Mucosa of stomach (tissue), 1 donor: ENCODE measurements around the gene AATK.

Source experiments
- H3K27me3 ChIP-seq: one replicate; pipeline ENCODE4 v1.7.0; 2013; ENCODE audit warnings: mild to moderate bottlenecking, low read length; ENCODE audit not compliant: control insufficient read depth, insufficient read depth
- H3K36me3 ChIP-seq: one replicate; pipeline ENCODE4 v1.7.0; 2013; ENCODE audit warnings: low read length; ENCODE audit not compliant: control insufficient read depth, insufficient read depth
- H3K4me1 ChIP-seq: one replicate; pipeline ENCODE4 v1.7.0; 2013; ENCODE audit warnings: mild to moderate bottlenecking, low read length; ENCODE audit not compliant: control insufficient read depth, insufficient read depth
- H3K4me3 ChIP-seq: one replicate; pipeline ENCODE4 v1.7.0; 2013; ENCODE audit warnings: low read length
- H3K9ac ChIP-seq: one replicate; pipeline ENCODE4 v1.7.0; 2013; ENCODE audit warnings: mild to moderate bottlenecking, low read length, moderate library complexity
- H3K9me3 ChIP-seq: one replicate; pipeline ENCODE4 v1.7.0; 2013; ENCODE audit warnings: mild to moderate bottlenecking, low read length, moderate library complexity; ENCODE audit not compliant: control insufficient read depth
- donor health status: Pancreatic carcinoma.

The AATK gene

DNA sequence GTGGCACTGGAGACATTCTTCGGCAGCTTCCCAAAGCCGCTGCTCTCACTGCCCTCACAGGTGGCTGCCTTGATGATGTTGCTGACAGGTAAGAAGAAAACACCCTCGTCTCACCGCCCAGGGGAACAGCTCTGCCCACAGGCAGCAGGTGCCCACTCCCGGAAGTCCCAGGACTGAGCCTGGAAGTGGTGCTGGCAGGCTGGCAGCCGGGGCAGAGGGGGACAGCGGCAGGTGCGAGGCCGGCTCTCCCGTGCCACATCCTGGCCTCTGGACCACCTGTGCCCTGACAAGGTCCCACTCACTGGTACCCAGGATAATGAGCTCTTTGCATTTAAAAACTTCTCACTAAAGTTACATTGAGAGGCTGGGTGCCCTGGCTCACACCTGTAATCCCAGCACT, 36.3 kb upstream of the AATK start:
- H3K9ac ChIP-seq, result no peak overlapping the region
- H3K9me3 ChIP-seq, result no peaks in the 10 kb centered on the region
- H3K4me3 ChIP-seq, result no peak overlapping the region
- no peaks in the 10 kb centered on the region for H3K27me3 ChIP-seq
- H3K36me3 ChIP-seq, result no peaks in the 10 kb centered on the region
- peaks cover 9% of the 10 kb centered on the region for H3K4me1 ChIP-seq

GRCh38 chr17:81200695-81201580, 34.9 kb upstream of the AATK start:
- Histone ChIP-seq H3K9me3 (no peaks in the 10 kb centered on the region), H3K4me3 (no peak overlapping the region), H3K27me3 (no peaks in the 10 kb centered on the region), H3K36me3 (no peaks in the 10 kb centered on the region), H3K4me1 (peaks cover 9% of the 10 kb centered on the region), H3K9ac (no peak overlapping the region)

GRCh38 chr17:81200201-81200600, 34.2 kb upstream of the AATK start:
- Histone ChIP-seq H3K27me3 (no peaks in the 10 kb centered on the region), H3K9ac (no peak overlapping the region), H3K4me1 (peaks cover 9% of the 10 kb centered on the region), H3K4me3 (no peak overlapping the region), H3K36me3 (no peaks in the 10 kb centered on the region), H3K9me3 (no peaks in the 10 kb centered on the region)

- Histone ChIP-seq H3K9me3 (no peaks in the 10 kb centered on the region), H3K4me1 (peaks cover 9% of the 10 kb centered on the region), H3K36me3 (no peaks in the 10 kb centered on the region), H3K9ac (no peak overlapping the region), H3K4me3 (no peak overlapping the region), H3K27me3 (no peaks in the 10 kb centered on the region)
These were observed 33.4 kb upstream of the AATK start for GRCh38 chr17:81199482-81199830.

- no peaks in the 10 kb centered on the region for H3K9me3 ChIP-seq
- no peak overlapping the region for H3K9ac ChIP-seq
- no peaks in the 10 kb centered on the region for H3K27me3 ChIP-seq
- no peaks in the 10 kb centered on the region for H3K36me3 ChIP-seq
- H3K4me1 ChIP-seq, result peaks cover 9% of the 10 kb centered on the region
- H3K4me3 ChIP-seq, result no peak overlapping the region
These were observed 32.9 kb upstream of the AATK start for GRCh38 chr17:81198826-81199481.

- Histone ChIP-seq H3K4me1 (peaks cover 16% of the 10 kb centered on the region), H3K9me3 (no peaks in the 10 kb centered on the region), H3K4me3 (no peak overlapping the region), H3K9ac (no peak overlapping the region), H3K27me3 (no peaks in the 10 kb centered on the region), H3K36me3 (no peaks in the 10 kb centered on the region)
These were observed 31.9 kb upstream of the AATK start for GRCh38 chr17:81197831-81198490.

- H3K4me3 ChIP-seq, result no peak overlapping the region
- no peaks in the 10 kb centered on the region for H3K27me3 ChIP-seq
- H3K9me3 ChIP-seq, result no peaks in the 10 kb centered on the region
- no peaks in the 10 kb centered on the region for H3K36me3 ChIP-seq
- no peak overlapping the region for H3K9ac ChIP-seq
- peaks cover 16% of the 10 kb centered on the region for H3K4me1 ChIP-seq
These were observed 31.4 kb upstream of the AATK start for GRCh38 chr17:81197409-81197795.

GRCh38 chr17:81196505-81197408, 30.7 kb upstream of the AATK start:
- Histone ChIP-seq H3K4me1 (peaks cover 16% of the 10 kb centered on the region), H3K9me3 (no peaks in the 10 kb centered on the region), H3K36me3 (no peaks in the 10 kb centered on the region), H3K27me3 (no peaks in the 10 kb centered on the region), H3K4me3 (no peak overlapping the region), H3K9ac (no peak overlapping the region)

DNA sequence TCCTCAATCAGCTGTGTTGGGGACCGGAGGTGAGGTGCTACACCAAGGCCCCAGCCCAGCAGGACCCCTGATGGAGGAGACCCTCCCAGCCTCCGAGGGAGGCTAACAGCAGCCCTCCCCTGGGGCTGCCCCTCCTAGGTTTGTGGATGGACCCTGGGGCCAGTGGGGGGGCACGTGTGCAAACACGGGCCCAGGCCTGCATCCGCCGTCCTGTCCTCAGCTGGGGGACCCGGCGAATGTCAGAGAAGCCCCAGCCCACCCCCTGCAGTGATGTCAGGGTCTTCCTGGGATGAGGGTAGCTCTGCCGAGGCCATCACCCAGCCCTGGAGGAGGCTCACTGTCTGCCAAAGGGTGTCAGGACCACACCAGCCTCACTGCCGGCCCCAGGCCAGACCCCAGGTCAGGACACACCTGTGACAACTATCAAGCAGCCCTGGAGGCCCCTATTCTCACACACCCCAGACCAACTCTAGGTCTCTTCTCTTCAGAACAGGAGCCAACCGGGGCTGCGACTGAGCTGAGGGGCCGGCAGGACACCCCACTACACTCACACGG, 30.0 kb upstream of the AATK start:
- Histone ChIP-seq H3K9ac (no peak overlapping the region), H3K4me3 (no peak overlapping the region), H3K4me1 (peaks cover 13% of the 10 kb centered on the region), H3K9me3 (no peaks in the 10 kb centered on the region), H3K27me3 (no peaks in the 10 kb centered on the region), H3K36me3 (no peaks in the 10 kb centered on the region)

GRCh38 chr17:81194941-81195901, 29.2 kb upstream of the AATK start:
- H3K9ac ChIP-seq, result no peak overlapping the region
- H3K4me3 ChIP-seq, result no peak overlapping the region
- H3K4me1 ChIP-seq, result peaks cover 6% of the 10 kb centered on the region
- no peaks in the 10 kb centered on the region for H3K27me3 ChIP-seq
- no peaks in the 10 kb centered on the region for H3K9me3 ChIP-seq
- no peaks in the 10 kb centered on the region for H3K36me3 ChIP-seq
